Mesenchymal stem cell (in vitro differentiated cells and primary cell): ENCODE measurements around the gene CELF2.

Source experiments
- DNase-seq: peaks from one replicate; pipeline ENCODE4 v3.0.0-alpha.2; 2013
- H2AFZ ChIP-seq: one replicate; pipeline ENCODE4 v1.6.1; 2013; ENCODE audit warnings: low read depth, mild to moderate bottlenecking, control low read depth, inconsistent platforms, low read length, moderate library complexity
- H2AK5ac ChIP-seq: 2 replicates; pipeline ENCODE4 v1.6.1; 2013; ENCODE audit warnings: low read length, moderate library complexity, mild to moderate bottlenecking, inconsistent platforms; ENCODE audit not compliant: severe bottlenecking
- H2BK120ac ChIP-seq: one replicate; pipeline ENCODE4 v1.6.1; 2013; ENCODE audit warnings: low read depth, mild to moderate bottlenecking, inconsistent platforms, low read length, moderate library complexity
- H2BK12ac ChIP-seq, 2 experiments: one replicate each; pipeline ENCODE4 v1.6.1; 2013; ENCODE audit warnings: inconsistent platforms in 2 of 2, low read length in 2 of 2, mild to moderate bottlenecking in 2 of 2, moderate library complexity in 2 of 2, control low read depth in 1 of 2
- H2BK15ac ChIP-seq: one replicate; pipeline ENCODE4 v1.6.1; 2013; ENCODE audit warnings: mild to moderate bottlenecking, low read depth, inconsistent platforms; ENCODE audit not compliant: poor library complexity, severe bottlenecking
- H2BK5ac ChIP-seq: 2 replicates; pipeline ENCODE4 v1.6.1; 2013; ENCODE audit warnings: low read depth, mild to moderate bottlenecking, low read length, control low read depth, inconsistent platforms; ENCODE audit not compliant: poor library complexity, severe bottlenecking
- H3K14ac ChIP-seq, 2 experiments: one replicate each; pipeline ENCODE4 v1.6.1; 2013; ENCODE audit warnings: inconsistent platforms in 2 of 2, low read length in 2 of 2, control low read depth in 1 of 2, mild to moderate bottlenecking in 1 of 2, moderate library complexity in 1 of 2
- H3K18ac ChIP-seq, 2 experiments: one replicate each; pipeline ENCODE4 v1.6.1; 2013; ENCODE audit warnings: inconsistent platforms in 2 of 2, low read length in 2 of 2, control low read depth in 1 of 2, low read depth in 1 of 2, mild to moderate bottlenecking in 1 of 2
- H3K23ac ChIP-seq, 2 experiments: one replicate each; pipeline ENCODE4 v1.6.1; 2013; ENCODE audit warnings: inconsistent platforms in 2 of 2, low read length in 2 of 2, mild to moderate bottlenecking in 2 of 2, moderate library complexity in 2 of 2, control low read depth in 1 of 2
- H3K27ac ChIP-seq: 2 replicates; pipeline ENCODE4 v1.5.1; 2013; ENCODE audit warnings: mild to moderate bottlenecking, moderate library complexity, low read length, control low read depth, inconsistent platforms; ENCODE audit not compliant: poor library complexity, severe bottlenecking
- H3K27me3 ChIP-seq, 2 experiments: 2 replicates each; pipeline versions ENCODE4 v1.6.1 to v1.7.0; 2013; ENCODE audit warnings: low read length in 2 of 2, mild to moderate bottlenecking in 2 of 2, moderate library complexity in 2 of 2, control low read depth in 1 of 2, inconsistent platforms in 1 of 2; ENCODE audit not compliant: control insufficient read depth in 1 of 2, insufficient read depth in 1 of 2
- H3K36me3 ChIP-seq, 2 experiments: 2 replicates each; pipeline versions ENCODE4 v1.6.1 to v1.7.0; 2013; ENCODE audit warnings: low read length in 2 of 2, control low read depth in 1 of 2, inconsistent platforms in 1 of 2, low read depth in 1 of 2, mild to moderate bottlenecking in 1 of 2; ENCODE audit not compliant: insufficient read depth in 2 of 2, control insufficient read depth in 1 of 2
- H3K4ac ChIP-seq, 2 experiments: one replicate each; pipeline ENCODE4 v1.6.1; 2013; ENCODE audit warnings: inconsistent platforms in 2 of 2, low read length in 2 of 2, mild to moderate bottlenecking in 2 of 2, moderate library complexity in 2 of 2, control low read depth in 1 of 2, low read depth in 1 of 2
- H3K4me1 ChIP-seq: 2 replicates; pipeline ENCODE4 v1.6.1; 2013; ENCODE audit warnings: low read depth, low read length, control low read depth; ENCODE audit not compliant: control insufficient read depth, insufficient read depth
- H3K4me2 ChIP-seq: 2 replicates; pipeline ENCODE4 v1.6.1; 2013; ENCODE audit warnings: low read length, mild to moderate bottlenecking, inconsistent platforms; ENCODE audit not compliant: poor library complexity, severe bottlenecking
- H3K4me3 ChIP-seq, 2 experiments: 2 replicates each; pipeline versions ENCODE4 v1.5.1 to v1.7.0; 2013; ENCODE audit warnings: low read length in 2 of 2, mild to moderate bottlenecking in 2 of 2, control low read depth in 1 of 2, low read depth in 1 of 2; ENCODE audit not compliant: insufficient read depth in 1 of 2
- H3K79me1 ChIP-seq: replicated peaks from 2 replicates; pipeline ENCODE4 v1.6.1; 2013; ENCODE audit warnings: mild to moderate bottlenecking, control low read depth, low read length, inconsistent platforms; ENCODE audit not compliant: poor library complexity, severe bottlenecking
- H3K9ac ChIP-seq: 2 replicates; pipeline ENCODE4 v1.7.0; 2013; ENCODE audit warnings: mild to moderate bottlenecking, low read length, moderate library complexity
- H3K9me3 ChIP-seq: 2 replicates; pipeline ENCODE4 v1.7.0; 2013; ENCODE audit warnings: mild to moderate bottlenecking, low read length; ENCODE audit not compliant: control insufficient read depth
- H4K8ac ChIP-seq: one replicate; pipeline ENCODE4 v1.6.1; 2013; ENCODE audit warnings: inconsistent platforms, mild to moderate bottlenecking, low read length, moderate library complexity
- H4K91ac ChIP-seq: one replicate; pipeline ENCODE4 v1.6.1; 2013; ENCODE audit warnings: mild to moderate bottlenecking, low read length, inconsistent platforms
- WGBS: methylation state at CpG from one replicate; pipeline ENCODE4 v1.1.7; 2013; ENCODE audit warnings: mixed read lengths; 5-methylcytosine and 5-hydroxymethylcytosine counted together

CELF2 gene

DNA sequence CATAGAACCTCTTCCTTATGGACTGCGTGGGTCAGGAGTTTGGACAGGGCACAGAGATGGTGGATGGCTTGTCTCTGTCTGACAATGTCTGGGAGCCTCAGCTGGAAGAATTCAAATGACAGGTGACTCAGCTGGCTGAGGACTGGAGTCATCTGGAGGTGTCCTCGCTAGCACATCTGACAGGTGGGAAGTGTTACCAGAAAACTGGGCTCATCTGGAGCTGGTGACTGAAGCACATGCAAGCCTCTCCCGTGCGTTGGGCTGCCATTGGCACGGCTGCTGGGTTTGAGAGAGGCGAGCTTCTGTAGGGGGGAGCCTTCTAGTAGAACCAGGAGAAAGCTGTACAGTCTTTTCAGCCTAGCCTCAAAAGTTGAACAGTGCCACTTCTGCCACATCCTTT lies 71.0 kb downstream of the CELF2 start:
- Histone ChIP-seq H3K79me1 (peaks cover 37% of the 10 kb centered on the region), H2BK15ac (no peak overlapping the region), H3K23ac (no peak overlapping the region), H3K4me2 (no peak overlapping the region), H3K9ac (no peak overlapping the region), H3K14ac (no peak overlapping the region), H3K4me1 (no peaks in the 10 kb centered on the region), H2AFZ (no peak overlapping the region), H3K18ac (no peak overlapping the region), H4K91ac (no peak overlapping the region), H3K9me3 (no peaks in the 10 kb centered on the region), H2BK120ac (no peak overlapping the region), H3K4me3 (no peak overlapping the region), H2AK5ac (no peak overlapping the region), H2BK12ac (no peak overlapping the region), H4K8ac (no peak overlapping the region), H3K4ac (no peak overlapping the region), H2BK5ac (no peak overlapping the region), H3K36me3 (no peaks in the 10 kb centered on the region), H3K27me3 (no peaks in the 10 kb centered on the region), H3K27ac (no peak overlapping the region)
- 85% methylated on average over 6 of the region's 6 CpGs for WGBS
- DNase-seq: no peak

DNA sequence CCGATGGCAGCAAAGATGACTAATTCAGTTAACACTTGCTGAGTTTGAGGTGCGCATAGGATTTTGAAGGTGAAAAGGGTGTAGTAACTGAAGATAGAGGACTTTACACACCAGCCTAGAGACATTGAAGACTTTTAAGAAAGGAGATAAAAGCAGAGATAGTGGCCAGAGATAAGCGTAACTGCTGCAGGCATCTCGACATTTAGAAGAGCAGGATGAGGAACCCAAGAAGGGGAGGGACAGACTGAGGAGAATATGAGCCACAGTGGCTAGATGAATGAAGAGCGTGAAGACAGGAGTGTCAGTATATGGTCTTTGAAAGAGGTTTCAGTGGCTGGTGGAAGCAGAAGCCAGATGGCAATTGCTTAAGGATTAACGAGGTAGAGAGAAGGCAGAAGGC lies 71.6 kb downstream of the CELF2 start:
- H3K4me3 ChIP-seq: no peak overlapping the region
- 86% methylated on average over 5 of the region's 6 CpGs for WGBS
- no peaks in the 10 kb centered on the region for H3K27me3 ChIP-seq
- H3K9me3 ChIP-seq: no peaks in the 10 kb centered on the region
- H3K23ac ChIP-seq: no peak overlapping the region
- no peaks in the 10 kb centered on the region for H3K36me3 ChIP-seq
- H3K79me1 ChIP-seq: peaks cover 36% of the 10 kb centered on the region
- H3K9ac ChIP-seq: no peak overlapping the region
- H2BK15ac ChIP-seq: no peak overlapping the region
- no peak overlapping the region for H2BK12ac ChIP-seq
- H3K14ac ChIP-seq: no peak overlapping the region
- no peak overlapping the region for H3K18ac ChIP-seq
- H2BK120ac ChIP-seq: no peak overlapping the region
- H2AK5ac ChIP-seq: no peak overlapping the region
- H3K27ac ChIP-seq: no peak overlapping the region
- H2BK5ac ChIP-seq: no peak overlapping the region
- no peak overlapping the region for H4K8ac ChIP-seq
- H3K4me1 ChIP-seq: no peaks in the 10 kb centered on the region
- H3K4me2 ChIP-seq: no peak overlapping the region
- no peak overlapping the region for H2AFZ ChIP-seq
- DNase-seq: no peak
- no peak overlapping the region for H4K91ac ChIP-seq
- H3K4ac ChIP-seq: no peak overlapping the region

DNA sequence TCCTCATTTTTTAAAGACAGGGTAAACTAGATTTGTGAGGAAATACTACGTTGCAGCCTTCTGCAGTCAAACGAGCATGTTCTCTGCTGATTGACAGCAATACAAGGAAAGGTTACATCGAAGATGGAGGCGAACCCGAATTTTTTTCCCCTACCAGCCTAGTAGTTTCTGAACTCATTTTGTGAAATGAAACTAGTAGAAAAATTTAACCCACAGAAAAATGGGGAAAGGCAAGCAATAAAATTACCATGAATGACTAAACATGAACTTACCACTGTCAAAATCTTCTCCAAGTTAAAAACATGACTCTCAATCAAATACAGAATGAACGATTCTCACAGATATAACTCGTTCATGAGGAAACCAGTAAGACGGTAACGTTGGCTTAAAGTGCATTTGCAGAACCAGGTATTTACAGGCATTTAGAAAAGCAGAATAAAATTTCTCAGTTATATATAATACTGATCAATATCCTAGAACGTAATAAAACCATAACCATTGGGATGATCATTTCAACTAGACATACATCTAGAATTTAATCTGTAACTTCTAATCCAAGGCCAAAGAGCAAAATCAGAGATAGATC lies 73.9 kb downstream of the CELF2 start:
- DNase-seq: no peak
- WGBS: 91% methylated on average over 8 of the region's 10 CpGs
- Histone ChIP-seq H3K27me3 (no peaks in the 10 kb centered on the region), H2BK15ac (no peak overlapping the region), H2AK5ac (no peak overlapping the region), H2BK120ac (no peak overlapping the region), H2AFZ (no peak overlapping the region), H3K36me3 (no peaks in the 10 kb centered on the region), H3K79me1 (peaks cover 36% of the 10 kb centered on the region), H4K8ac (no peak overlapping the region), H3K23ac (no peak overlapping the region), H2BK5ac (no peak overlapping the region), H3K18ac (no peak overlapping the region), H3K4me1 (no peaks in the 10 kb centered on the region), H3K4me2 (no peak overlapping the region), H2BK12ac (no peak overlapping the region), H4K91ac (no peak overlapping the region), H3K27ac (no peak overlapping the region), H3K14ac (no peak overlapping the region), H3K9ac (no peak overlapping the region), H3K4me3 (no peak overlapping the region), H3K9me3 (no peaks in the 10 kb centered on the region), H3K4ac (no peak overlapping the region)

DNA sequence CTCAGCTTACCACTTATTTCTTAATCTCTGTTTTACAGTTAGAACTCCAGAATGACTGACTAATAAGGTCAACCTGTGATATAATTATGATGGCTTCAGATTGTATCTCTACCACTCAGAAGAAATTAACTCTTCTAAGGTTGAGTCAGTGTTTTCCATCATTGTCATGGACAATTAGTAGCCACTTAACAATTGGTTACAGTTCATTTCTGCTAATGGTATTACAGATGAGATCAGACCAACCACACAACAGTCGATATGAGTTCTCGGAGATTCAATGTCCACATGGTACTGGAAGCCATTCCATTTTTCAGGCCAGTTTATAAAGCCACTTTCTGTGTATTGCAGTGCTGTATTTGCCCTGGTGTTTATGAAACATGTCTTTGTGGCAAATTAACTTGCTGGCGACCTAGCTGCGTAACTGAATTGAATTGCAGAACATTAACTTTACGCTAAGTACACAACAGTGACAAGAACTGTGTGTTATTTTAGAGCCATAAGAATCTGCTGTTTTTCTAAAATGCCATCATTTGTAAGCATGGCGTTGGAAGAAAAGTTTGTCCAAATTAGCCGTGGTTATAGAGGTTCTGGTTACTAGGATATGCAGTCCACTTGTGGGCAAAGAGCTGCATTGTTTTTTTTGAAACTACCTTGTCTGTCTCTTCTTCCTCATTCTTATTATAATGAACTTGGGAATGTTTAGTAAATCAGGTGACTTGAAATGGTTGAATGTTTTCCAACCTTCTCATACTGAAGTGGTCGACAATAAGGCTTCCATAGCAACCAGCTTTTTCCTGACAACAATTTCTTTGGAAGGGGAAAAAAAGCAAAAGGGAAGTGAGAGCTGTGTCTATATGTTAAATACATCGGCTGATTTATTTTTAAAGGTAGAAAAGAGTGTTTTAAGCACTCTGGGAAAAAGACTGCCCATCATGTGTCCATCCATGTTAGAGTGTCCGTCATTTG lies 76.4 kb downstream of the CELF2 start:
- WGBS: 92% methylated on average over 10 of the region's 10 CpGs
- H3K18ac ChIP-seq: no peak overlapping the region
- H2BK15ac ChIP-seq: no peak overlapping the region

More for the DNA sequence above, 76.4 kb downstream of the CELF2 start:
- H2BK12ac ChIP-seq: no peak overlapping the region
- no peak overlapping the region for H4K8ac ChIP-seq
- peaks cover 0 to 5% of the 10 kb centered on the region in 2 experiments for H3K36me3 ChIP-seq
- H3K14ac ChIP-seq: no peak overlapping the region
- no peaks in the 10 kb centered on the region for H3K9me3 ChIP-seq
- no peak overlapping the region for H2AK5ac ChIP-seq
- no peak overlapping the region for H3K4me2 ChIP-seq
- H2BK120ac ChIP-seq: no peak overlapping the region
- H2AFZ ChIP-seq: no peak overlapping the region
- H3K27ac ChIP-seq: no peak overlapping the region
- no peak overlapping the region for H4K91ac ChIP-seq
- H3K23ac ChIP-seq: no peak overlapping the region
- no peak overlapping the region for H3K4me3 ChIP-seq
- no peak for DNase-seq
- no peak overlapping the region for H2BK5ac ChIP-seq
- H3K9ac ChIP-seq: no peak overlapping the region
- no peaks in the 10 kb centered on the region for H3K4me1 ChIP-seq
- peaks cover 30% of the 10 kb centered on the region for H3K79me1 ChIP-seq
- H3K27me3 ChIP-seq: no peaks in the 10 kb centered on the region
- H3K4ac ChIP-seq: no peak overlapping the region
